Stomach smooth muscle (tissue), 2 donors: ENCODE measurements around the gene KIF1A.

Experiments used
- H3K27ac ChIP-seq: one replicate; pipeline ENCODE4 v1.7.0; 2013; ENCODE audit warnings: mild to moderate bottlenecking, low read length, inconsistent platforms
- H3K27me3 ChIP-seq, 2 donors: one replicate each; pipeline ENCODE4 v1.7.0; 2013; ENCODE audit warnings: low read length in 2 of 2; ENCODE audit not compliant: insufficient read depth in 2 of 2, control insufficient read depth in 1 of 2
- H3K36me3 ChIP-seq, 2 donors: one replicate each; pipeline ENCODE4 v1.7.0; 2013; ENCODE audit warnings: low read length in 2 of 2; ENCODE audit not compliant: control insufficient read depth in 2 of 2, insufficient read depth in 2 of 2
- H3K4me1 ChIP-seq: one replicate; pipeline ENCODE4 v1.7.0; 2013; ENCODE audit warnings: low read length; ENCODE audit not compliant: control insufficient read depth, insufficient read depth
- H3K4me3 ChIP-seq, 2 donors: one replicate each; pipeline ENCODE4 v1.7.0; 2013; ENCODE audit warnings: low read length in 2 of 2
- H3K9ac ChIP-seq, 2 donors: one replicate each; pipeline ENCODE4 v1.7.0; 2013; ENCODE audit warnings: low read length in 2 of 2, mild to moderate bottlenecking in 1 of 2
- H3K9me3 ChIP-seq, 2 donors: one replicate each; pipeline ENCODE4 v1.7.0; 2013; ENCODE audit warnings: low read length in 2 of 2; ENCODE audit not compliant: control insufficient read depth in 2 of 2
- donor health status: healthy.
- donor health status: Pancreatic carcinoma.

Gene KIF1A

GRCh38 chr2:240750409-240750808 lies 69.6 kb downstream of the KIF1A start:
- Histone ChIP-seq H3K9me3 (no peaks in the 10 kb centered on the region), H3K27me3 (peaks cover 0 to 2% of the 10 kb centered on the region in 2 donors), H3K27ac (no peak overlapping the region), H3K4me3 (no peak overlapping the region), H3K9ac (no peak overlapping the region), H3K36me3 (no peaks in the 10 kb centered on the region), H3K4me1 (no peaks in the 10 kb centered on the region)

- H3K27ac ChIP-seq: no peak overlapping the region
- H3K36me3 ChIP-seq: no peaks in the 10 kb centered on the region
- H3K9ac ChIP-seq: no peak overlapping the region
- no peaks in the 10 kb centered on the region for H3K4me1 ChIP-seq
- no peaks in the 10 kb centered on the region for H3K9me3 ChIP-seq
- peaks cover 0 to 2% of the 10 kb centered on the region in 2 donors for H3K27me3 ChIP-seq
- H3K4me3 ChIP-seq: no peak overlapping the region
These were observed 70.5 kb downstream of the KIF1A start for GRCh38 chr2:240749516-240749915.

GRCh38 chr2:240747256-240747655 lies 72.8 kb downstream of the KIF1A start:
- H3K9ac ChIP-seq: no peak overlapping the region
- no peaks in the 10 kb centered on the region for H3K36me3 ChIP-seq
- H3K9me3 ChIP-seq: no peaks in the 10 kb centered on the region
- no peak overlapping the region for H3K4me3 ChIP-seq
- H3K27me3 ChIP-seq: peaks cover 0 to 2% of the 10 kb centered on the region in 2 donors
- no peak overlapping the region for H3K27ac ChIP-seq
- no peaks in the 10 kb centered on the region for H3K4me1 ChIP-seq

DNA sequence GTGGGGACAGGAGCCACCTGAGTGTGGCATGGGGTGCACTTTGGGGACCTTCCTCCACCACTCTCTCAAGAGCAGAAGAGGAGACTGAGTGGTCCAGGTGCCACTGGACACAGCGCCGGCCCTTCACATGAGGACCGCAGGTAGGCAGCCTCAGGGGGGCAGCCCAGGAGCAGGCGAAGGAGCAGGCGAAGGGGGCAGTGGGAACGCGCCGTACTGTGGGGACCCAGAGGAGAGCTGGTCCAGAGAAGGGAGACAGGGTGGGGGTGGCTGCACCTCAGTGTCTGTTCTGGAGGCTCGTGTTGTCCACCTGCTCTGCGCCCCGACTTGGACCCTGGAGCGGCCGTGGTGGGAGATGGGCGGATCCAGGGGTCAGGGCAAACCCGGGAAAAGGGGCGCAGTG lies 73.3 kb downstream of the KIF1A start:
- no peak overlapping the region for H3K9ac ChIP-seq
- no peaks in the 10 kb centered on the region for H3K4me1 ChIP-seq
- no peaks in the 10 kb centered on the region for H3K36me3 ChIP-seq
- no peak overlapping the region for H3K4me3 ChIP-seq
- no peak overlapping the region for H3K27ac ChIP-seq
- H3K9me3 ChIP-seq: no peaks in the 10 kb centered on the region
- peaks cover 0 to 2% of the 10 kb centered on the region in 2 donors for H3K27me3 ChIP-seq

DNA sequence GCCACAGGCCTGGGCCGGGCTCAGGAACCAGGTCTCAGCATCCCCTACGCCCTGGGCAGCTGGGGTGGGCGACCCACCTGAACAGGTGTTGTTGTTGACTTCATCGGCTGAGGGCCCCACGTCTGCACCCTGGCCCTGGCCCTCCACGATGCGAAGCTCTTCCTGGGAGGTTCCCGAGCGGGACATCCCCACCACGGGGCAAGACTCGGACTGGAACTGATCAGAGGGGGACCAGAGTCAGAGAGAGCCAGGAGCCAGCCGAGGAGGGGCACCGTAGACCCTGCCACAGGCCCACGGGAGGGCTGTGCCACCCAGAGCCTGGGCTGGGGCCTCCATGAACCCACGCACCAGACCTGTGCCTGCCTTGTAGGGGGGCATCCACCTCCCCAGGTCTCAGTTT lies 74.1 kb downstream of the KIF1A start:
- H3K36me3 ChIP-seq: no peaks in the 10 kb centered on the region
- no peaks in the 10 kb centered on the region for H3K9me3 ChIP-seq
- no peaks in the 10 kb centered on the region for H3K4me1 ChIP-seq
- H3K27ac ChIP-seq: no peak overlapping the region
- H3K4me3 ChIP-seq: no peak overlapping the region
- H3K9ac ChIP-seq: no peak overlapping the region
- H3K27me3 ChIP-seq: peaks cover 0 to 2% of the 10 kb centered on the region in 2 donors

GRCh38 chr2:240745456-240745855 lies 74.6 kb downstream of the KIF1A start:
- Histone ChIP-seq H3K27me3 (peaks cover 0 to 2% of the 10 kb centered on the region in 2 donors), H3K9me3 (no peaks in the 10 kb centered on the region), H3K27ac (no peak overlapping the region), H3K9ac (no peak overlapping the region), H3K36me3 (no peaks in the 10 kb centered on the region), H3K4me3 (no peak overlapping the region), H3K4me1 (no peaks in the 10 kb centered on the region)

DNA sequence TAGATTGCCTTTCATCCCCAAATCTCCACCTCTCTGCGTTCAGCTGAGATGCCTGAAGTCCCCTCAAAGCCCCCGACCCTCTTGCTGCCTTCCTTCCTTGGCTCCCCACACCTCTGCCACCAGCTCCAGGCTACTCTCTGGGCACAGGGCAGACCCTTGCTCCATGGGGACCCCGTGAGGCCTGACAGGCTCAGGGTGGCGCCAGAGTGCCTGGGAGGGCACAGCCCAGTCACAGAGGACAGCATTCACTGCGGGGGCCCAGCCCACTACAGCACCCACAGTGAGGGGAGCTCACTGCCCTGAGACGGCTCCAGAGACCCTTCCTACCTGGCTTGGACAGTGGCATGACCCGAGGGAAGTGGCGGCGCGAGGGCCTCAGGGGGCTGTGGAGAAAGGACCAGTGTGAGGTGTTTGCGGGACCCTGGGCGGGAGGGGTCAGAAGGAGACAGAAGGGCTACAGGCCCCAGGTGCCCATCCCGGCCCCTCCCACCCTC lies 77.4 kb downstream of the KIF1A start:
- no peak overlapping the region for H3K4me3 ChIP-seq
- no peaks in the 10 kb centered on the region for H3K36me3 ChIP-seq
- peaks cover 0 to 2% of the 10 kb centered on the region in 2 donors for H3K27me3 ChIP-seq
- H3K9ac ChIP-seq: no peak overlapping the region
- no peak overlapping the region for H3K27ac ChIP-seq
- no peaks in the 10 kb centered on the region for H3K9me3 ChIP-seq
- no peaks in the 10 kb centered on the region for H3K4me1 ChIP-seq

DNA sequence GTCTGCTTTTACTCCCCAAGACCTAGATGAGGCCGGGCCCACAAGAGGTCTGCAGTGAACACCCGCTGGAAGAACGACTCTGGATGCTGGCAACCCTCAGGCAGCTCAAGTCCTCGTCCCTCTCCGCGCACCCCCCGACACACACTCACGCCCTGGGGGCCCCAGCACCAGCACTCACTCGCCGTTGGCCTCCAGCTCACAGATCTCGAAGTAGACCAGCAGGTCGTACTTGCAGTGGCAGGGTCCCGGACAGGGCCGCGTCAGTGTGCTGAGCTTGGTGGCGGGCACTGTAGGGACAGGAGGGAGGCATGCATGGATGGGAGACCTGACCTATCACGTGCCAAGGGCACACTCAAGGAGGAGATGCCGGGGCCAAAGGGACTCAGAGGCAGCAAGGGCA lies 78.9 kb downstream of the KIF1A start:
- Histone ChIP-seq H3K4me3 (no peak overlapping the region), H3K4me1 (no peaks in the 10 kb centered on the region), H3K27ac (no peak overlapping the region), H3K36me3 (no peaks in the 10 kb centered on the region), H3K9ac (no peak overlapping the region), H3K9me3 (no peaks in the 10 kb centered on the region), H3K27me3 (peaks cover 0 to 2% of the 10 kb centered on the region in 2 donors)

- H3K9me3 ChIP-seq: no peaks in the 10 kb centered on the region
- H3K36me3 ChIP-seq: no peaks in the 10 kb centered on the region
These were observed 80.2 kb downstream of the KIF1A start for GRCh38 chr2:240739797-240740196.

DNA sequence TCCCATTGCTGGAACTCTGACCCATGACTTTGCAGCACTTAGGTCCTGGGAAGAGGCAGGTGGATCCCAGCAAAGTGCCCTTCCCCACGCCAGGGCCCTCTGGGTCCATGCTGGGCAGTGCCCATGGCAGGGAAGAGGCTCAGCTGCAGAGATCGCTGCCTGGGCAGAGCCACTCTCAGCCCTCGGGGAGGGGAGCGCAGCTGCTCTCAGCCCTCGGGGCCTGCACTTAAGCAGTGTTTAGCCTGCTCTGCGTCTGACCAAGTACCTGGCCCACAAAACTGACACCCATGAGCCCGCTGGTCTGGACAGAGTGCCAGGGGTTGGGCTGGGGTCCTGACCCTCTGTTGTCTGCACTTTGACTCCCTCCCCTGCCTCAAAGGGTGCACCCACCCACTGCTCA lies 82.1 kb downstream of the KIF1A start:
- Histone ChIP-seq H3K4me3 (no peak overlapping the region), H3K36me3 (no peaks in the 10 kb centered on the region), H3K9me3 (no peaks in the 10 kb centered on the region), H3K27ac (no peak overlapping the region), H3K27me3 (no peaks in the 10 kb centered on the region), H3K4me1 (no peaks in the 10 kb centered on the region), H3K9ac (no peak overlapping the region)

More at GRCh38 chr2:240739797-240740196, 80.2 kb downstream of the KIF1A start:
- Histone ChIP-seq H3K9ac (no peak overlapping the region), H3K27ac (no peak overlapping the region), H3K4me1 (no peaks in the 10 kb centered on the region), H3K4me3 (no peak overlapping the region), H3K27me3 (no peaks in the 10 kb centered on the region)

- Histone ChIP-seq H3K27ac (no peak overlapping the region), H3K4me3 (no peak overlapping the region), H3K9me3 (no peaks in the 10 kb centered on the region), H3K27me3 (no peaks in the 10 kb centered on the region), H3K4me1 (no peaks in the 10 kb centered on the region), H3K36me3 (no peaks in the 10 kb centered on the region), H3K9ac (no peak overlapping the region)
These were observed 82.5 kb downstream of the KIF1A start for GRCh38 chr2:240737512-240737911.
